ENCODE data around the gene CABLES1. TPM values are rescaled to one million over a fixed set of nuclear protein-coding genes. Genes with fewer than 3 reads are reported as not detected.
"Not testable (repeated sequence)": the region's sequence is repeated elsewhere in the genome, so short reads cannot be mapped to it uniquely, and the experiment has no call there.

Gene CABLES1
- total RNA-seq, 2 experiments from 2014 or later = 3.7 to 3.8 TPM

DNA sequence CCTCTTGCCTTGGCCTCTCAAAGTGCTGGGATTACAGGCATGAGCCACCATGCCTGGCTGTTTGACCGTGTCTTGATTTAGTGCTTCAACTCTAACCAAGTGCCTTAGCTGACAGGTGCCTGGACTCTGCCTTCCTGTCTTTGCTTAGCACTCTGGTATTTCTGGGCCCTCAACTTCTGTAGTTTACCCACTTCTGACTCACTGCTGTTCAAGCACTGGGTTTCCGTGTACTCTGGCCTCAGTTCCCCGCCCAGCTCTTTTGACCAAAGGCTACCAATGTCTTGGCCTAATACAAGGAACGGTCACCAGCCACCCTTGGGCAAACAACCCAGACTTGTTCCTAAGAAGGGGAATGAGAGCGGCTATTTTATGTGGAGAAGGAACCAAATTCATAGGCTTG lies 35.7 kb upstream of the CABLES1 start:
- Mint-ChIP-seq H3K27me3 (no peaks in the 10 kb centered on the region), H3K36me3 (ENCODE audit: low read depth) (no peaks in the 10 kb centered on the region), H3K4me1 (no peaks in the 10 kb centered on the region), H3K27ac (no peak overlapping the region), H3K9me3 (ENCODE audit: low read depth) (no peaks in the 10 kb centered on the region), H3K4me3 (no peak overlapping the region)
- ATAC-seq (no peak), DNase-seq (no peak)
- ChIA-PET POLR2A (no interaction called here), CTCF (no interaction called here)
- intact Hi-C loops (cut with DNase I, micrococcal nuclease) = loop anchor here in 1 of 2 experiments (10.0 kb wide), 1 partner anchor 55 kb away; no protein-coding TSS in a partner anchor

DNA sequence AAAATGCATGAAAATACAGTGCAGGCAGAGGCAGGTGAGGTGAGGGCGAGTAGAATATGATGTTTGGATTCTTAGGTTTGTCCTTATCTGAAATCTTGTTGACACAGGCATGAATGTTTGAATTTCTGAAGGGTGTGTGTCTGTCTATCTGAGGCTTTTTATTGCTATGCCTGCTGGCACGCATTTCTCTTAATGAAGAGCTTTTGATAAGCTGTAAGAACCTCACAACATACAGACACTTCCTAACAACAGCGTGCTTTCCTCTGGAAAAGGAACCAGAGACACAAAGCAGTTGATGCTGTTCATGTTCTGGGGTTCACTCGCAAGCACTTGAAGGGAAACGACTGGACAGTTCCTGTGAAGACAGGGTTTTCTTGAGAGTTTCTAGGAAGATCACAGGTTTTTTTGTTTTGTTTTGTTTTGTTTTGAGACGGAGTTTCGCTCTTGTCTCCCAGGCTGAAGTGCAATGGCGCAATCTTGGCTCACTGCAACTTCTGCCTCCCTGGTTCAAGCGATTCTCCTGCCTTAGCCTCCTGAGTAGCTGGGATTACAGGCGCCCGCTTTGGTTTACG lies 33.3 kb upstream of the CABLES1 start:
- H3K27me3 Mint-ChIP-seq = no peaks in the 10 kb centered on the region
- no peaks in the 10 kb centered on the region for H3K36me3 Mint-ChIP-seq (ENCODE audit: low read depth)
- ChIA-PET POLR2A (interaction anchor here (0.6 kb wide), 1 partner anchor 348 kb away, joined by 4 read pairs; no protein-coding TSS in a partner anchor), CTCF (interaction anchor here (0.6 kb wide), 1 partner anchor 303 kb away, joined by 3 read pairs; no protein-coding TSS in a partner anchor)
- intact Hi-C loops (cut with DNase I, micrococcal nuclease) = loop anchor here in 1 of 2 experiments (10.0 kb wide), 1 partner anchor 57 kb away; no protein-coding TSS in a partner anchor
- no peaks in the 10 kb centered on the region for H3K9me3 Mint-ChIP-seq (ENCODE audit: low read depth)
- no peak overlapping the region for H3K27ac Mint-ChIP-seq
- DNase-seq (no peak), ATAC-seq (no peak)
- peaks cover 3% of the 10 kb centered on the region for H3K4me1 Mint-ChIP-seq
- no peak overlapping the region for H3K4me3 Mint-ChIP-seq

DNA sequence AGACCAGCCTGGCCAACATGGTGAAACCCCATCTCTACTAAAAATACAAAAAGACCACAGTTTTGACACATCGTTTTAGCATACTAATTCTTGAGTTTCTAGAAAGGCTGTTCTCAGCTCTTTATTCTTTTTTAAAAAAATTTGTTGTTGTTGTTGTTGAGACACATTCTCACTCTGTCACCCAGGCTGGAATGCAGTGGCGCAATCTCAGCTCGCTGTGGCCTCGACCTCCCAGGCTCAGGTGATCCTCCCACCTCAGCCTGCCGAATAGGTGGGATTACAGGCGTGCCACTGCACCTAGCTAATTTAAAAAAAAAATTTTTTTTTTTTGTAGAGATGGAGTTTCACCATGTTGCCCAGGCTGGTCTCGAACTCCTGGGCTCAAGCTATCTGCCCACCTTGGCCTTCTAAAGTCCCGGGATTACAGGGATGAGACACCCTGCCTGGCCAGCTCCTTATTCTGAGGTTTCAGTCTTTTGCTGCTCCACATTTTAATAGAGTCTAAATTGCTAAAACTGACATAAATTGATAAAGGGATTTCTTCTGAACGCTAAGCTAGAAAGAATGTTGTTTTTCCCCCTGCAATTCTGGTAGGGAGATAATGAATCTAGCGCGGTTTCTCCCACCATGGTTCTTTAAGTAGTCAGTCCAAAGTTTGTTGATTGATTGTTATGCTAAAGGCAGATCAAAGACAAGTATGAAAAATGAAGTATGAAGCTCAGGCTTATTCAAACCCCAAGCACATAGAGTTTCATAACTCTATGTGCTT lies 32.6 kb upstream of the CABLES1 start:
- Mint-ChIP-seq H3K9me3 (ENCODE audit: low read depth) (no peaks in the 10 kb centered on the region), H3K27me3 (no peaks in the 10 kb centered on the region), H3K4me1 (peaks cover 3% of the 10 kb centered on the region), H3K36me3 (ENCODE audit: low read depth) (no peaks in the 10 kb centered on the region), H3K27ac (no peak overlapping the region), H3K4me3 (no peak overlapping the region)
- POLR2A ChIA-PET = interaction anchor here (0.6 kb wide), 1 partner anchor 348 kb away, joined by 4 read pairs; no protein-coding TSS in a partner anchor
- CTCF ChIA-PET = interaction anchor here (0.6 kb wide), 1 partner anchor 122 kb away, joined by 3 read pairs; no protein-coding TSS in a partner anchor
- ATAC-seq (no peak), DNase-seq (no peak)
- intact Hi-C loops (cut with DNase I, micrococcal nuclease) = loop anchor here in 1 of 2 experiments (10.0 kb wide), 1 partner anchor 58 kb away; no protein-coding TSS in a partner anchor

DNA sequence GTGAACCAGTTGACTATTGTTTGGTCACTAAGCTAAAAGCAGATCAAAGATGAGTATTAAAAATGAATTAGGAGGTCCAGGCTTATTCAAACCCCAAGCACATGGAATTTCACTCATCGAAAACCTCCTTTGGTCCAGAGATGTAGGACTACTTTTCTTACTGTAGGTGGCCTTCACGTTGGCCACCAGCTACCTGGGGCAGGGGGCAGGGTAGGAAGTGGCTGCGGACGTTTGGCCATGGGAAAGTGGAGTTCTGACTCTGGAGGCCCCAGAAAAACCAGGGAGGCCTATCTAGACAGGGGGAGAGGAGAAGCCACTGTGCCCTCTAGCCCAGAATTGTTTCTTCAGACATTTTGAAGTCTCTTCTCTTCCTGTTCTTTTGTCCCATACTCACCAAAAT lies 31.8 kb upstream of the CABLES1 start:
- intact Hi-C loops (cut with DNase I, micrococcal nuclease) = loop anchor here in 1 of 2 experiments (10.0 kb wide), 1 partner anchor 59 kb away; no protein-coding TSS in a partner anchor
- Mint-ChIP-seq H3K36me3 (ENCODE audit: low read depth) (no peaks in the 10 kb centered on the region), H3K9me3 (ENCODE audit: low read depth) (no peaks in the 10 kb centered on the region), H3K4me1 (peaks cover 3% of the 10 kb centered on the region), H3K27ac (no peak overlapping the region), H3K27me3 (no peaks in the 10 kb centered on the region), H3K4me3 (no peak overlapping the region)
- ATAC-seq (no peak), DNase-seq (no peak)
- ChIA-PET CTCF (interaction anchor here (0.6 kb wide), 1 partner anchor 121 kb away, joined by 3 read pairs; no protein-coding TSS in a partner anchor), POLR2A (no interaction called here)

DNA sequence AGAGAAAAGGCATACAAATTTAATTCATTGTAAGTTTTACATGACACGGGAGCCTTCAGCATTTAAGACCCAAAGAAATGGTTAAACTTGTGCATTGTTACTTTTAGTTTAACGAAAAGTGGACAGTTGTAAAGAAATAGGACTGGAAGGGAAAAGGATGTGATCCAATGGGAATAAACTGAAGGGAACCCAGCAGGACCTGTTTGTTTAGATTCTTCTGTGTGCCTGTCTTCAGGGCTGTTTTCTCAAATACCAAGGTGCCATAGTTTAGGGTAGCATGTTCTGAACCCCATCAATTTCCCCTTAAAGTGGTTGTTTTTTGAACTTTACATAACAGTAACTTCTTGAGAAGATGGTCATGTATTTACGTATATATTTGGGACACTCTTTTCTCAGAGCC lies 30.3 kb upstream of the CABLES1 start:
- ChIA-PET POLR2A (no interaction called here), CTCF (no interaction called here)
- H3K4me1 Mint-ChIP-seq = peaks cover 3% of the 10 kb centered on the region
- DNase-seq (no peak), ATAC-seq (no peak)
- no peak overlapping the region for H3K27ac Mint-ChIP-seq
- intact Hi-C loops (cut with DNase I, micrococcal nuclease) = loop anchor here in 1 of 2 experiments (10.0 kb wide), 1 partner anchor 60 kb away; no protein-coding TSS in a partner anchor
- no peaks in the 10 kb centered on the region for H3K36me3 Mint-ChIP-seq (ENCODE audit: low read depth)
- H3K9me3 Mint-ChIP-seq (ENCODE audit: low read depth) = no peaks in the 10 kb centered on the region
- H3K27me3 Mint-ChIP-seq = no peaks in the 10 kb centered on the region
- no peak overlapping the region for H3K4me3 Mint-ChIP-seq

DNA sequence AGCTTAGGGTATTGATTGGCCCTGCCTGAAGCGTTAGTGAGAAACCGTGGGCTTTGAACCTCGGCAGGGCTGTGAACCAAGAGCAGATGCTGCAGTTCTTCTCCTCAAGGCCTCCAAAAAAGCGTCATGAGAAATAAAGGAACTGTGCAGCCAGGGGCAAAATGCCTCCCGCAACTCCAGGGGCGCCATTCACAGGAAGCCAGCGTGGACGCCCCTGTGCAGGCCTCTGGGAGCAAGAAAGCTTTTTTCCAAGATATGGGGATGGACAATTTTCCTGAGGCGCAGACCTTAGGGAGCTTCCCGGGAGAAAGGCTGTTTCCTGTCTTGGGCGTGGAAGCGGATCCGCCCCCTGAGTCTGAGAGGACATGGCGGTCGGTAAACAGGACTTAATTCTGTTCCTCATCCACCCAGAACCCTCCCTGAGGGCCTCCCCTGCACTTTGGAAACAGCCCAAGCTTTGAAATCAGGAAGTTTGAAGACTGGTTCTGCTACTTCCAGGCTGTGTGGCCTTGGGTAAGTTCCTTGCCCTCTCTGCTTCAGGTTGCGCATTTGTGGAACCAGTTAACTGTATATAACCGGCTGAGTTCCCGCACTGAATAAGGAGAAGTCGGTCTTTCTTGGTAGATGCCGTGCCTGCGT lies 29.6 kb upstream of the CABLES1 start:
- no peak for ATAC-seq
- intact Hi-C loops (cut with DNase I, micrococcal nuclease) = loop anchor here in 1 of 2 experiments (10.0 kb wide), 1 partner anchor 61 kb away; no protein-coding TSS in a partner anchor
- POLR2A ChIA-PET = no interaction called here
- Mint-ChIP-seq H3K36me3 (ENCODE audit: low read depth) (no peaks in the 10 kb centered on the region), H3K4me1 (peaks cover 3% of the 10 kb centered on the region), H3K27ac (no peak overlapping the region), H3K4me3 (no peak overlapping the region), H3K9me3 (ENCODE audit: low read depth) (no peaks in the 10 kb centered on the region), H3K27me3 (no peaks in the 10 kb centered on the region)
- CTCF ChIA-PET = no interaction called here
- no peak for DNase-seq

DNA sequence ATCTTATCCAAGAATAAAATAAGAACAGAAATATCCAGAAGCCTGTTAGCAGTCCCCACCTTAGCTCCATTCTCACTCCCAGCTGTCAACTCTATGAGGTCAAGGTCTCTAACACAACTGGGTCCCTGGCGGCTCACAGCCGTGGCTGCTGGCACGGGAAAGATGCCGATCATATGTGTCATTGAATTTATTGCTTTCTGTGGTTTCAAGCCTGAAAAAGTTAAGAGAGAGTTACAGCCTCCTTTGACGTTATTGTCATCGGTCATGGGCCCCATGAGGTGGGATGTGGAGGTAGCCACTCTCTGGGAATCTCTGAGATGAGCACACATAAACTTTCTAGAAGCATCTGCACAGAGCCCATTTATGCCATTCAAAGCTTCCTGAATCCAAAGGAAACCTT lies 28.7 kb upstream of the CABLES1 start:
- ChIA-PET CTCF (no interaction called here), POLR2A (no interaction called here)
- Mint-ChIP-seq H3K9me3 (ENCODE audit: low read depth) (no peaks in the 10 kb centered on the region), H3K4me1 (peaks cover 3% of the 10 kb centered on the region), H3K4me3 (no peak overlapping the region), H3K27me3 (no peaks in the 10 kb centered on the region), H3K36me3 (ENCODE audit: low read depth) (no peaks in the 10 kb centered on the region), H3K27ac (no peak overlapping the region)
- intact Hi-C loops (cut with DNase I, micrococcal nuclease) = loop anchor here in 1 of 2 experiments (10.0 kb wide), 1 partner anchor 62 kb away; no protein-coding TSS in a partner anchor
- ATAC-seq (no peak), DNase-seq (no peak)

DNA sequence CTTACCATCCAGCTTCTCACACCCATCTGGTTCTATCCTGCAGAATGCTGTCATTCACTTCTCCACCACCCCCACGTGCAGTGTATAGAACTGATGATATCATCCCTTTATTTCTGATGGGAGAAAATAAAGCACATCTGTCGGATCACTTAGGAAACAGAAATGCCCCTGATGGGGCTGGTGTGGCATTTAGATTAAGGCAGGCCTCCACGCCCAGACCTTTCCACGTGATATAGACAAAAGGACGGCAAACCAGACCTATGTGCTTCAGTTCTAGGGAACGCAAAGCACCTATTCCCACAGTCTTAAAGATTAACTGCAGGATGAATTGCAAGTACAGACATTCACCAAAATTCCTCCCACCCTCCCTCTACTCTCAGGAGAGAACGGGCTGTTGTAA lies 27.6 kb upstream of the CABLES1 start:
- POLR2A ChIA-PET = no interaction called here
- H3K4me1 Mint-ChIP-seq = peaks cover 3% of the 10 kb centered on the region
- CTCF ChIA-PET = interaction anchor here (0.7 kb wide), 1 partner anchor 934 kb away, joined by 4 read pairs; no protein-coding TSS in a partner anchor

DNA sequence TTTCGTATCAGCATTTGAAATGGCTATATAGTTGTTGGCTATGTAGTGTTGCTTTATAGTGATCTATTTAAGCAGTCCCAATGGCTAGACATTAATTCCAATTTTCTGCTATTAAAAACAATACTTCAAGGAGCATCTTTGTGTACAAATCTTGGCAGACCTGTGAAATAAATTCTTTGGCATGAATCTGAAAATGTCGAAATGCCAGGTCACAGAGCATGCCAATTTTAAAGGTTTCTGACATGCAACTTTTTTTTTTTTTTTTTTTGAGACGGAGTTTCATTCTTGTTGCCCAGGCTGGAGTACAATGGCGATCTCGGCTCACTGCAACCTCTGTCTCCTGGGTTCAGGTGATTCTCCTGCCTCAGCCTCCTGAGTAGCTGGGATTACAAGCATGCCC lies 26.8 kb upstream of the CABLES1 start:
- peaks cover 3% of the 10 kb centered on the region for H3K4me1 Mint-ChIP-seq
- intact Hi-C loops (cut with DNase I, micrococcal nuclease) = loop anchor here in 1 of 2 experiments (10.0 kb wide), 1 partner anchor 64 kb away; no protein-coding TSS in a partner anchor
- POLR2A ChIA-PET = no interaction called here
- no peaks in the 10 kb centered on the region for H3K36me3 Mint-ChIP-seq (ENCODE audit: low read depth)
- H3K27me3 Mint-ChIP-seq = no peaks in the 10 kb centered on the region
- H3K4me3 Mint-ChIP-seq = no peak overlapping the region
- H3K9me3 Mint-ChIP-seq (ENCODE audit: low read depth) = peaks cover 4% of the 10 kb centered on the region
- ATAC-seq (no peak), DNase-seq (no peak)
- CTCF ChIA-PET = no interaction called here
- H3K27ac Mint-ChIP-seq = no peak overlapping the region

More for the DNA sequence above, 27.6 kb upstream of the CABLES1 start:
- no peak overlapping the region for H3K27ac Mint-ChIP-seq
- H3K36me3 Mint-ChIP-seq (ENCODE audit: low read depth) = no peaks in the 10 kb centered on the region
- no peak for ATAC-seq
- no peaks in the 10 kb centered on the region for H3K27me3 Mint-ChIP-seq
- no peak for DNase-seq
- peaks cover 4% of the 10 kb centered on the region for H3K9me3 Mint-ChIP-seq (ENCODE audit: low read depth)
- no peak overlapping the region for H3K4me3 Mint-ChIP-seq
- intact Hi-C loops (cut with DNase I, micrococcal nuclease) = loop anchor here in 1 of 2 experiments (10.0 kb wide), 1 partner anchor 63 kb away; no protein-coding TSS in a partner anchor

DNA sequence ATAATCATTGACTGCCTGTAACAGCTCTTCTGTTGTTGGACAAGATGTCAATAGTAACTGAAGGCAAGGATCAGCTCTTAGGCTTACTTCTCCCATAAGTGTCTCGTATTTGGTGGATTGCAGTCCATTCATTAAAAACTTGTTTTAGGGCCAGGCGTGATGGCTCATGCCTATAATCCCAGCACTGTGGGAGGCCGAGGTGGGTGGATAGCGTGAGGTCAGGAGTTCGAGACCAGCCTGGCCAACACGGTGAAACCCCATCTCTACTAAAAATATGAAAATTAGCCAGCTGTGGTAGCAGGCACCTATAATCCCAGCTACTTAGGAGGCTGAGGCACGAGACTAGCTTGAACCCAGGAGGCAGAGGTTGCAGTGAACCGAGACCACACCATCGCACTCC lies 26.1 kb upstream of the CABLES1 start:
- H3K36me3 Mint-ChIP-seq (ENCODE audit: low read depth); DNase-seq; H3K4me1 Mint-ChIP-seq; POLR2A ChIA-PET; H3K9me3 Mint-ChIP-seq (ENCODE audit: low read depth); H3K27me3 Mint-ChIP-seq; H3K4me3 Mint-ChIP-seq; ATAC-seq; H3K27ac Mint-ChIP-seq: not testable (repeated sequence)
- CTCF ChIA-PET = interaction anchor here (1.5 kb wide), 1 partner anchor 9 kb away, joined by 4 read pairs; no protein-coding TSS in a partner anchor
- intact Hi-C loops (cut with DNase I, micrococcal nuclease) = loop anchor here in 1 of 2 experiments (10.0 kb wide), 1 partner anchor 64 kb away; no protein-coding TSS in a partner anchor

DNA sequence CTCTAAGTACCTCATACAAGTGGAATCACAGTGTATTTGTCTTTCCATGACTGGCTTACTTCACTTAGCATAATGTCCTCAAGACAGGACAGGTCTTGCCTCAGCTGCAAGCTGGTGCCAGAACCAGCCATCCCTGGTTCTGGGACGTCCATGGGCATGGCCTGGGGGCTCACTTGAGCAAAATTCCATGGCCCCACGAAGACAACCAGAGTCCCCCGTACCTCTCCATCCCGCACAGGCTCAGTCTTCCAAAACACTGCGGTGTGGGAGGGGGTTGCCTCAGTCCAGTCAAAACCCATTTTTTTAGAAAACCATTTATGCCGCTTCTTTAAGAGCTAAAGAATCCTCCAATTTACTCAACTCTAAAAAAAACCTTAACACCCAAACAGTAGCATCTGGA lies 21.7 kb upstream of the CABLES1 start:
- Mint-ChIP-seq H3K9me3 (ENCODE audit: low read depth) (peaks cover 4% of the 10 kb centered on the region), H3K4me1 (peaks cover 13% of the 10 kb centered on the region), H3K27ac (no peak overlapping the region), H3K4me3 (no peak overlapping the region), H3K36me3 (ENCODE audit: low read depth) (no peaks in the 10 kb centered on the region), H3K27me3 (no peaks in the 10 kb centered on the region)
- ATAC-seq (no peak), DNase-seq (no peak)
- CTCF ChIA-PET = no interaction called here
- POLR2A ChIA-PET = no interaction called here
- intact Hi-C loops (cut with DNase I, micrococcal nuclease) = no loop called here
